Tibial nerve (tissue), 3 donors: ENCODE data around the gene ATP2A1.

Source experiments
- CTCF ChIP-seq, 5 experiments: fragments of 200-600 bp in 3 of 5; fragments of 450-650 bp in 2 of 5; sonication (generic) in 3 of 5; IDR thresholded peaks; one replicate each; pipeline ENCODE4 v1.5.1; 2016 to 2019; ENCODE audit warnings: antibody characterized with exemption in 5 of 5, mild to moderate bottlenecking in 3 of 5, moderate library complexity in 2 of 5
- POLR2A ChIP-seq, 2 donors: fragments of 450-650 bp; IDR thresholded peaks; one replicate each; pipeline ENCODE4 v1.6.1; 2017; ENCODE audit warnings: antibody characterized with exemption in 2 of 2, mild to moderate bottlenecking in 2 of 2, moderate library complexity in 2 of 2

- TF ChIP-seq CTCF (IDR thresholded peaks at IDR 0.05) (peak; percentile 68 to 89 (median 85)), POLR2A (IDR thresholded peaks at IDR 0.05) (peak in 1 of 2 donors; percentile 59)
Measured at GRCh38 chr16:28846080-28846932, 32.0 kb upstream of the ATP2A1 start, which contains the start of gene TUFM.
